PC-9 (cell line): ENCODE data around the gene AFAP1L1. TPM values are rescaled to one million over a fixed set of nuclear protein-coding genes. Genes with fewer than 3 reads are reported as not detected.

ENCODE experiments used
- BruUV-seq: library from RNA; stranded (reverse); fragments of 400-500 nt; replicated peaks from 2 replicates; lab custom pipeline; 2021; lab: Mats Ljungman, UMichigan
- CTCF ChIA-PET: fragments of 300-600 bp; sonication (Branson Sonifier 250); formaldehyde crosslinking; loops from one replicate; lab custom pipeline; 2022; ENCODE audit warnings: antibody characterized with exemption; lab: Charles Lee
- POLR2A ChIA-PET: fragments of 300-600 bp; sonication (Branson Sonifier 250); formaldehyde crosslinking; loops from one replicate; lab custom pipeline; 2022; ENCODE audit warnings: antibody characterized with exemption; ENCODE audit not compliant: unreplicated experiment; lab: Charles Lee
- DNase-seq, 2 experiments: peaks; one replicate each; pipeline versions ENCODE4 v3.0.0 to v3.0.0-alpha.2; 2015 to 2022; ENCODE audit warnings: mixed read lengths in 1 of 2
- H2AFZ ChIP-seq: fragments of 200-600 bp; sonication (generic); 2 replicates; pipeline ENCODE4 v1.8.1; 2017; ENCODE audit warnings: antibody characterized with exemption
- H3F3A ChIP-seq: fragments of 200-600 bp; sonication (generic); 2 replicates; pipeline ENCODE4 v1.8.1; 2017; ENCODE audit warnings: antibody characterized with exemption, mild to moderate bottlenecking, low read depth; ENCODE audit not compliant: insufficient read depth
- H3K27ac ChIP-seq: fragments of 200-600 bp; sonication (generic); 2 replicates; pipeline ENCODE4 v1.6.1; 2016; ENCODE audit warnings: mixed run types
- H3K27me3 ChIP-seq: fragments of 200-600 bp; sonication (generic); 2 replicates; pipeline ENCODE4 v1.6.1; 2016; ENCODE audit warnings: low read depth, mixed run types; ENCODE audit not compliant: insufficient read depth
- H3K36me3 ChIP-seq: fragments of 200-600 bp; sonication (generic); 2 replicates; pipeline ENCODE4 v1.6.1; 2016; ENCODE audit warnings: low read depth, mixed run types
- H3K4me1 ChIP-seq: fragments of 200-600 bp; sonication (generic); replicated peaks from 2 replicates; pipeline ENCODE4 v1.6.1; 2016; ENCODE audit warnings: mixed run types; ENCODE audit not compliant: insufficient read depth
- H3K4me2 ChIP-seq: fragments of 200-600 bp; sonication (generic); 2 replicates; pipeline ENCODE4 v1.6.1; 2017; ENCODE audit warnings: mixed run types
- H3K4me3 ChIP-seq: fragments of 200-600 bp; sonication (generic); 2 replicates; pipeline ENCODE4 v1.6.1; 2016; ENCODE audit warnings: mixed run types
- H3K79me2 ChIP-seq: fragments of 200-600 bp; sonication (generic); 2 replicates; pipeline ENCODE4 v1.6.1; 2017; ENCODE audit warnings: low read depth, mixed run types
- H3K9me2 ChIP-seq: fragments of 200-600 bp; sonication (generic); 2 replicates; pipeline ENCODE4 v1.8.1; 2017; ENCODE audit warnings: mild to moderate bottlenecking; ENCODE audit not compliant: insufficient read depth
- H3K9me3 ChIP-seq: fragments of 200-600 bp; sonication (generic); 2 replicates; pipeline ENCODE4 v1.8.1; 2016; ENCODE audit warnings: low read depth; ENCODE audit not compliant: insufficient read depth
- H4K20me1 ChIP-seq: fragments of 200-600 bp; sonication (generic); 2 replicates; pipeline ENCODE4 v1.8.1; 2017; ENCODE audit not compliant: insufficient read depth
- CTCF ChIP-seq: fragments of 200-600 bp; sonication (generic); conservative IDR thresholded peaks from 2 replicates; pipeline ENCODE4 v1.6.1; 2017; ENCODE audit warnings: mixed run types, antibody characterized with exemption, mild to moderate bottlenecking, moderate library complexity
- EZH2 ChIP-seq: fragments of 200-600 bp; sonication (generic); IDR thresholded peaks from 2 replicates; pipeline ENCODE4 v1.8.0; 2017; ENCODE audit warnings: antibody characterized with exemption, low read depth
- intact Hi-C: fragments of 100-400 bp; cut with micrococcal nuclease; formaldehyde crosslinking; loops from one replicate; pipeline ENCODE4 v1.10.0; 2022; ENCODE audit not compliant: unreplicated experiment
- total RNA-seq: library from RNA; stranded (reverse); gene quantifications from 2 replicates; pipeline ENCODE4 v1.2.3, GENCODE V29; 2021

The AFAP1L1 gene
- total RNA-seq, 1 experiment from 2014 or later: 9.6 TPM

GRCh38 chr5:149328177-149328576 lies 56.5 kb downstream of the AFAP1L1 start:
- H4K20me1 ChIP-seq: no peaks in the 10 kb centered on the region
- no peaks in the 10 kb centered on the region for H3K9me2 ChIP-seq
- BruUV-seq: no TSS peak
- no peak overlapping the region for H2AFZ ChIP-seq
- H3K79me2 ChIP-seq: no peaks in the 10 kb centered on the region
- intact Hi-C loops: no loop called here
- H3F3A ChIP-seq: no peaks in the 10 kb centered on the region
- no peak overlapping the region for H3K27ac ChIP-seq
- no peaks in the 10 kb centered on the region for H3K27me3 ChIP-seq
- no peaks in the 10 kb centered on the region for H3K9me3 ChIP-seq
- POLR2A ChIA-PET: interaction anchor here (0.7 kb wide), 1 partner anchor 118 kb away, joined by 3 read pairs; no protein-coding TSS in a partner anchor
- no peak overlapping the region for H3K4me2 ChIP-seq
- CTCF ChIA-PET: interaction anchor here (0.6 kb wide), 1 partner anchor 1131 kb away, joined by 3 read pairs; no protein-coding TSS in a partner anchor
- no peaks in the 10 kb centered on the region for H3K4me1 ChIP-seq
- no peak for TF ChIP-seq CTCF
- TF ChIP-seq EZH2: no peak
- H3K4me3 ChIP-seq: no peak overlapping the region
- DNase-seq: no peak
- H3K36me3 ChIP-seq: no peaks in the 10 kb centered on the region

- H3K4me1 ChIP-seq: peaks cover 19% of the 10 kb centered on the region
- ChIA-PET POLR2A (no interaction called here), CTCF (no interaction called here)
- no peaks in the 10 kb centered on the region for H3K79me2 ChIP-seq
- no peak overlapping the region for H3K4me2 ChIP-seq
- no peak overlapping the region for H2AFZ ChIP-seq
- BruUV-seq: no TSS peak
- H3K9me2 ChIP-seq: no peaks in the 10 kb centered on the region
- H3K4me3 ChIP-seq: no peak overlapping the region
- peak overlapping the region; percentile 45 for H3K27ac ChIP-seq
- intact Hi-C loops: no loop called here
- no peaks in the 10 kb centered on the region for H4K20me1 ChIP-seq
- H3K27me3 ChIP-seq: no peaks in the 10 kb centered on the region
- no peaks in the 10 kb centered on the region for H3K9me3 ChIP-seq
- no peak for TF ChIP-seq EZH2
- TF ChIP-seq CTCF: no peak
- DNase-seq: peak in 1 of 2 experiments; percentile 47
- 0 out of 2 replicates have a peak, but pooled peaks cover 6% of the 10 kb centered on the region for H3F3A ChIP-seq
- no peaks in the 10 kb centered on the region; the same call in 1 of the 2 replicates for H3K36me3 ChIP-seq
These were observed 62.2 kb downstream of the AFAP1L1 start for GRCh38 chr5:149333711-149334443.

GRCh38 chr5:149337736-149338135 lies 66.1 kb downstream of the AFAP1L1 start:
- peaks cover 19% of the 10 kb centered on the region for H3K4me1 ChIP-seq
- TF ChIP-seq EZH2: no peak
- no peak for TF ChIP-seq CTCF
- intact Hi-C loops: no loop called here
- no peaks in the 10 kb centered on the region for H3K9me2 ChIP-seq
- BruUV-seq: no TSS peak
- H3K79me2 ChIP-seq: no peaks in the 10 kb centered on the region
- no peak overlapping the region for H2AFZ ChIP-seq
- H3K27ac ChIP-seq: 0 out of 2 replicates have a peak overlapping the region, but pooled peaks have one; percentile 28
- ChIA-PET POLR2A (no interaction called here), CTCF (no interaction called here)
- no peaks in the 10 kb centered on the region for H3K27me3 ChIP-seq
- no peaks in the 10 kb centered on the region; the same call in 1 of the 2 replicates for H3K36me3 ChIP-seq
- H3K4me2 ChIP-seq: no peak overlapping the region
- H3F3A ChIP-seq: 0 out of 2 replicates have a peak, but pooled peaks cover 6% of the 10 kb centered on the region
- no peaks in the 10 kb centered on the region for H3K9me3 ChIP-seq
- DNase-seq: no peak
- H3K4me3 ChIP-seq: no peak overlapping the region
- no peaks in the 10 kb centered on the region for H4K20me1 ChIP-seq
